Stimulated activated naive CD4-positive, alpha-beta T cell treated with Interleukin-2 at 50 U/mL for 16 hours (primary cell): ENCODE measurements around the gene GIT2.
A peak's percentile ranks its signal among the peaks of the same experiment; 100 is the strongest.
"Not testable (repeated sequence)": the region's sequence is repeated elsewhere in the genome, so short reads cannot be mapped to it uniquely, and the experiment has no call there.

Source experiments
- DNase-seq: peaks from one replicate; lab custom pipeline; 2025; lab: John Stamatoyannopoulos, UW

GIT2 gene

DNA sequence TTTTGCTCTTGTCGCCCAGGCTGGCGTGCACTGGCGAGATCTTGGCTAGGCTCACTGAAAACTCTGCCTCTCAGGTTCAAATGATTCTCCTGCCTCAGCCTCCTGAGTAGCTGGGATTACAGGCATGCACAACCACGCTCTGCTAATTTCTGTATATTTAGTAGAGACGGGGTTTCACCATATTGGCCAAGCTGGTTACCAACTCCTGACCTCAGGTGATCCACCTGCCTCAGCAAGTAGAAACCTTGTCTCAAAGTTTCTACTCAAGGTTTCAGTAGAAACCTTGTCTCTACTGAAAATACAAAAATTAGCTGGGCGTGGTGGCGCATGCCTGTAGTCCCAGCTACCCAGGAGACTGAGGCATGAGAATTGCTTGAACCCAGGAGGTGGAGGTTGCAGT, 104.4 kb downstream of the GIT2 start:
- not testable (repeated sequence) for DNase-seq

DNA sequence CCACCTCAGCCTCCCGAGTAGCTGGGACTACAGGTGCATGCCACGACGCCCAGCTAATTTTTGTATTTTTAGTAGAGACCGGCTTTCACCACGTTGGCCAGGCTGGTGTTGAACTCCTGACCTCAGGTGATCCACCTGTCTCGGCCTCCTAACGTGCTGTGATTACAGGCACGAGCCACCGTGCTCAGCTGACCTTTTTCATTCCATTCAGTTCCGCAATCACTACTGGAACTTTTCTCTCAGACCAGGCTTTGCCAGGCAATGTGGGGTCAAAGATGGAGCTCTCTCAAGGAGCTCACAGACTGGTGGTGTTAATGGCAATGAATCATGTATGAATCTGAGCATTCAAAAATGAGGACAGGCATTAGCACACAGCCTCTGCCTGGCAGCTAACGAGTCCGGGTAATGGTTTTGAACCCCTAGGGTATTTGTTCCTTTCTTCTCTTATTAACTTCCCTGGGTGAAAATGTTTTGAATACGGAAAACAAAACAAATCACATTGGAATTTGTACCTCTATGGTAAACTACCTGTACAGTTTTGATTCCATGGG, 105.5 kb downstream of the GIT2 start:
- no peak for DNase-seq

DNA sequence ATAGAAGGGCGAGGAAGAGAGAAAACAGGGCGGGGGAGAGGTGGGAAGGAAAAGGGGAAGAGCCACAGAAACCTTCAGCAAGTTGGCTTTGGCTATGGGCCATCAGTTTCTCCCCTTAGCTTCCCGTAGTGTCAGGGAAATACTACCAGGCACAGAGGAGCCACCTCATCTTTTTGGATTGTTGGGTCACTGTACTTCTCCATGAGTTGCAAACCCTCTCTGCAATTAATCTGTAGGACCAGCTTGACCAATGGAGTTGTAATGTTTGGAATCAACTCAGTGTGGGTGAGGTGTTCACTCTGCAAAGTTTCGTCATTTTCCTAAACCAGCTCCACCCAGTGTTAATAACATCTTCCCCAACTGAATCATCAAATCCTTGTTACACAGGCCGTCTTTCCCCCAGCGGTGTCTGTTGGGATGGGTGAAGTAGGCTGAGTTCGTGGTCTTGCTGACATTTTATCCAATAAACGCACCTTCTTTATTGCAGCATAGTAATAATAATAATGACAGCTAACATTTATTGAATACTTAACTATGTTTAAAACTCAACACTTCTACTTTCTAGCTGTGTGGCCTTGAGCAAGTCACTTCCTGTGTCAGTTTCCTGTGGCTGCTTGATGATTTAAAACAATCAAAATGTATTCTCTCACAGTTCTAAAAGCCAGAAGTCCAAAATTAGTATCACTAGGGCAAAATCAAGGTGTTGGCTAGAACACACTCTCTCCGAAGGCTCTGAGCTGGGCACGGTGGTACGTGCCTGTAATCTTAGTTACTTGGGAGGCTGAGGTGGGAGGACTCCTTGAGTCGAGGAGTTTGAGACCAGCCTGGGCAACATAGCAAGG, 107.8 kb downstream of the GIT2 start:
- peak; percentile 21 for DNase-seq

DNA sequence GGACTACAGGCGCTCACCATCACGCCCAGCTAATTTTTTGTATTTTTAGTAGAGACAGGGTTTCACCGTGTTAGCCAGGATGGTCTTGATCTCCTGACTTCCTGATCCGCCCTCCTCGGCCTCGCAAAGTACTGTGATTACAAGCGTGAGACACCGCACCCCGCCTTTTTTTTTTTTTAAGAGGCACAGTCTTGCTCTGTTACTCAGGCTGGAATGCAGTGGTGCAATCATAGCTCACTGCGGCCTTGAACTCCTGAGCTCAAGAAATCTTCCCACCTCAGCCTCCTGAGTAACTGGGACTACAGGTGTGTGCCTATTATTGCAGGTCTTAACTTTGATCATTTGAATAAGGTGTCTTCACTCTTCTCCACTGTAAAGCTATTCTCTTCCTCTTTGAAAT, 110.6 kb downstream of the GIT2 start:
- DNase-seq = no peak

DNA sequence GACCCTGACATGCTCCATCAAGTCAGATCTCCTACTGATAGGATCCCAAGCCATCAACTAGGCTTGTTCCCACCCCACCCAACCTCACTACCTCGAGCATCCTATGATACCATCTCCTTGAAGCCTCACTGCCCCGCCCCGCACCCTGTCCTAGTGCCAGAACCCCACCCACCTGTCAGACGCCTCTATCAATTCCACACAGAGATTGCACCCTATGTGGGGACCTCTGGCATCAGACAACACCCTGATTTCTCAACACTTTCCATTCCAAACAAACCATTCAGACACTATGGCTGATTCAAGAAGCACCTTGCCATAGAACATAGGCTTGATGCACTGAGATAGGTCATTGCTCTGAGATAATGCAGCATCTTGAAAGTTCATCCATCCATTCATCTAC, 112.7 kb downstream of the GIT2 start:
- DNase-seq = no peak

DNA sequence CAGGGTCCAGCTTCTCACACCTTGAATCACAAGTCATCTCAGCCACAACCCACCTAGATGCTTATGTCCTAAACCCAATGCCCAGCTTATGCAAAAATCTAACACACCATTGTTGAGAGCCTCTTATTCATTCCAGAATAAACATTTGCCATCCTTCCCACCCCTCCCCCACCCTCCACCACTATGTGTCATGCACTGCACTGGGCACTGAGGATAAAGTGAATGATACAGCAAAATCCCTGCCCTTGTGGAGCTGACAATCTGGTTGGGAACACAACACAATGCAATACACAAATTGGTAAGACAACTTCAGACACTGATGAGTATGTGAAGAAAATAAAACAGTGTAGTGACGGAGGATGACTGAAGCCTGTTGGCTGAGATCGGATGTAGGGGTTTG, 114.4 kb downstream of the GIT2 start:
- DNase-seq = no peak

DNA sequence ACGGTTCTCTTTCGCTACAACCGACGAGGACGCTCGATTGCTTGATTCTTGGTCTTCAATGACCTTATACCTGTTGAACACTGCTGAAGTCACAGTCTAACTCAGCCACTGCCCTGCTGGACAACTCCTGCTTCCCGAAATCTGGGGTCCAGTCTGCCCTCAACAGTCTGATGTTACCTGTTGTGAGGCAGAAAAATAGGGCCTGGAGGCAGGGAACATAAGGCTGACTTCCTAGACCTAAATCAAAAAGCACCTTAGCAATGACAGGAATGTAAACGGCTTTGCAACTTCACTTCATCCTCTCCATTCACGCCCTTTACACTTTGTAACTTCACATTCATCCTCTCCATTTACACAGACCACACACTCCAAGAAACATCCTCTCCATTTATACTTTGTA, 115.2 kb downstream of the GIT2 start:
- DNase-seq = no peak

DNA sequence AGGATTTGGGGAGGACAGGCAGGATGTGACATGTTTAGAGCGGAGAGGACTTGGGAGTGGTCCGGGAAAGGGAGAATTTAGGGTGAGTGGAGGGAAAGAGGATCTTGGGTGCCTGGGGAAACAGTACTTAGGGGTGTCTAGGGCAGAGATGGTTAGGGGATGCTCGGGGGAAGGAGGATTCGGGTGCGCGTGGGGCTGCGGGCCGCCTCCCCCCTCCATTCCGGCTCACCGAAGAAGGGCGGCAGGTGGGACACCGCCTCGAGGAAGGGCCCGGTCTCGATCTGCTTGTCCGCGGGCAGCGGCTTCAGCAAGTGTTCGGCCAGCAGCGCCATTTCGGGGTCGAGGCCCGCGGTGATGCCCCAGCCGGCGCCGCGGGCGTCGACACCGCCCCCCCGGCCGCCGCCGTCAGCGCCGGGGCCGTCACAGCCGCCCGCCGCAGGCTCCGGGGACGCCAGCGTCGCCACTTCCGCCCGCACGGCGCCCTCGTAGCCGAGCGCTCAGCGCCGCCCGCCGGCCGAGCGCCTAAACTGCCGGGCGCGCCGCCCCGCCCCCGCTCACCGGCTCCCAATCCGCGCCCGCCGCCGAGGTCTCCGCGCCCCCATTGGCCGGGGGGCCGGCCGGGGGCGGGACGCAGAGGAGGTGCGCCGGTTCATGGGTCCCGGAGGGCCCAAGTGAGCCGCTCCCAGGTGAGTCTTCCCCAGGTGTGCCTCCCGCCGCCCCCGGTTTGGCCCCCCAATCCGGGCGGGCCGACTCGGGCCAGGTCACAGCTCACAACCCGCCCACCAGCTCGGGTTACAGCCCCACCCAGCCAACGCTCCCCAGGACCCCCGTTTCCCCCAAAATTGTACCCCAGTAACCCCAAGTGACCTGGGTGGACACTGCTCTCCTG, 115.9 kb downstream of the GIT2 start, which contains the start of gene GLTP:
Gene GLTP, minus strand, starts transcription at position 499 of the 889 bp plus-strand sequence. Its CDS starts 167 bp downstream, at position 332.
- DNase-seq = peak; percentile 86
